GM19328 (cell line): ENCODE measurements around the gene CPXCR1.
"Not testable (repeated sequence)": the region's sequence is repeated elsewhere in the genome, so short reads cannot be mapped to it uniquely, and the experiment has no call there.

Source experiments
- ATAC-seq: cut with Tn5 transposase; IDR thresholded peaks from one replicate; pipeline ENCODE4 v1.9.1; 2021; ENCODE audit warnings: mild to moderate bottlenecking, moderate library complexity; ENCODE audit not compliant: unreplicated experiment

The CPXCR1 gene

GRCh38 chrX:88746925-88747324 is at the start of gene CPXCR1:
CPXCR1 (plus strand) TSS chrX:88747225; CDS start chrX:88753415, 6,190 bp downstream.
- no peak for ATAC-seq

DNA sequence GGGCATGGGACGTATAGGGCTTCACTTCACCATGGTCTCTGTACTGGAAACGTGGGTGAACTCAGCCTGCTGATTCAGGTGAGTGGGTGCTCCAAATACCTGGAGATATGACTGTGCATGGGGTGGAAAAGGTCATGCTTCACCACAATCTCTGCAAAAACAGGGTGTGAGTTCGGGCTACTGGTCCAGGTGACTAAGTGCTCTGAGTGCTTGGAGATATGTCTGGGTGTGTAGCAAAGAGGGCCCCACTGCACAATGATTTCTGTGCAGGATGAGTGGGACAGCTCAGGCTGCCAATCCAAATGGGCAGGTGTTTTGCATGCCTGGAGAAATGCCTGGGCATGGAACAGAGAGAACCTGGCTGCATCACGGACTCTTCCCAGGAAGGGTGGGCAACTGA is 11.2 kb upstream of the CPXCR1 start:
- no peak for ATAC-seq

DNA sequence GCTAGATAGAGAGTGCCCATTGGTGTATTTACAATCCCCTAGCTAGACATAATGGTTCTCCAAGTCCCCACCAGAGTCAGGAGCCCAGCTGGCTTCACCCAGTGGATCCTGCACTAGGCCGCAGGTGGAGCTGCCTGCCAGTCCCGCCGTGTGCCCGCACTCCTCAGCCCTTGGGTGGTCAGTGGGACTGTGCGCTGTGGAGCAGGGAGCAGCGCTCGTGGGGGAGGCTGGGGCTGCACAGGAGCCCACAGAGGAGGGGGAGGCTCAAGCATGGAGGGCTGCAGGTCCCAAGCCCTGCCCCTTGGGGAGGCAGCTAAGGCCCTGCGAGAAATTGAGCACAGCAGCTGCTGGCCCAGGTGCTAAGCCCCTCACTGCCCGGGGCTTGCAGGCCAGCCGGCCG is 810 bp upstream of the CPXCR1 start:
- ATAC-seq, result not testable (repeated sequence)

DNA sequence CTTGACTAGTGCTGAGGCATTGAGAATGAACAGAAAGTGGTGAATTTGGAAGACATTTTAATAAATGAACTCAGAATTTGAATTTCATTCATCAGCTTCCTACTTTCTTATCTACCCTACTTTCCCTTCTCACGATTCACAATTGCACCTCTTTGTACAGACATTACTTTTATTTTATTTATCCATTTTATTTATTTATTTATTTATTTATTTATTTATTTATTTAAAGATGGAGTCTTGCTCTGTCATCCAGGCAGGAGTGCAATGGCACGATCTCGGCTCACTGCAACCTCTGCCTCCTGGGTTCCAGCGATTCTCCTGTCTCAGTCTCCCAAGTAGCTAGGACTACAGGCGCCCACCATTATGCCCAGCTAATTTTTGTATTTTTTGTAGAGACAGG is 5.3 kb downstream of the CPXCR1 start:
- ATAC-seq, result not testable (repeated sequence)

DNA sequence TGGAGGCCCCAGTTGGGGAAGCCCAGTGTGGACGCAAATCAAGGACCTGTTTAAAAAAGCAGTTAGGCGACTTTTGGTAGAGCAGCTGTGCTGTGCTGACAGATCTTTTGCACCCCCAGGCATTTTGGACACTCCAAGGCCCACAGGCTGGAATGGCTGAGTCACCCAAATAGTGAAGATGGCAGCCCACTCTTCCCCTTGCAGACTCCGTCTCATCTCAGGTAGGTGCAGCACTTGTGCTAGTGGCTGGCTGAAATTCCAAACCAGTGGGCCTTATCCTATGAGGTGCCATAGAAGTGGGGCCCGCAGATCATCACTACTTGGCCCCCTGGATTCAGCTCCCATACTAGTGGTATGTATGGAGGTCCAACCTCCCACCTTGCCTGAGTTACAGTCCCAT is 42.8 kb downstream of the CPXCR1 start:
- no peak for ATAC-seq
